ENCODE data around the gene SCAF4. TPM values are rescaled to one million over a fixed set of nuclear protein-coding genes. Genes with fewer than 3 reads are reported as not detected.

The SCAF4 gene
- total RNA-seq, 2 experiments from 2014 or later, result 25.9 to 87.3 TPM

- Histone ChIP-seq H3K4me1 (ENCODE audit: insufficient read depth, low read length, poor library complexity, severe bottlenecking) (peaks cover 35% of the 10 kb centered on the region), H3K4me3 (ENCODE audit: low read depth, low read length, poor library complexity, severe bottlenecking) (no peak overlapping the region), H4K20me1 (ENCODE audit: insufficient read depth, low read length) (peaks cover 62% of the 10 kb centered on the region), H3K27ac (ENCODE audit: low read depth, low read length, poor library complexity, severe bottlenecking) (no peak overlapping the region), H2AFZ (ENCODE audit: low read length) (no peak overlapping the region), H3K79me2 (ENCODE audit: insufficient read depth, low read depth, low read length) (peaks cover 100% of the 10 kb centered on the region), H3K9me2 (ENCODE audit: insufficient read depth, low read length) (no peaks in the 10 kb centered on the region), H3K4me2 (ENCODE audit: low read length) (no peak overlapping the region), H3K36me3 (ENCODE audit: insufficient read depth, low read length) (peaks cover 34% of the 10 kb centered on the region), H3K9me3 (ENCODE audit: low read length) (no peaks in the 10 kb centered on the region)
- intact Hi-C loops (cut with micrococcal nuclease; ENCODE audit: unreplicated experiment), result no loop called here
- no TSS peak for BruUV-seq (replicated peaks)
- TF ChIP-seq CTCF (conservative IDR thresholded peaks at IDR 0.05; ENCODE audit: low read length), result no peak
- TF ChIP-seq EZH2phosphoT487 (IDR thresholded peaks at IDR 0.05; ENCODE audit: borderline replicate concordance, low read depth, low read length), result no peak
- ChIA-PET POLR2A (interaction anchor here (0.5 kb wide), 1 partner anchor 61 kb away, joined by 3 read pairs; no protein-coding TSS in a partner anchor), CTCF (ENCODE audit: unreplicated experiment) (no interaction called here)
- no peak for DNase-seq (ENCODE audit: low spot score)
These were observed 17.1 kb downstream of the SCAF4 start for GRCh38 chr21:31714741-31715365.

GRCh38 chr21:31713973-31714740 is 17.8 kb downstream of the SCAF4 start:
- H3K9me2 ChIP-seq (ENCODE audit: insufficient read depth, low read length), result no peaks in the 10 kb centered on the region
- peaks cover 29% of the 10 kb centered on the region for H3K36me3 ChIP-seq (ENCODE audit: insufficient read depth, low read length)
- no peak for TF ChIP-seq CTCF (conservative IDR thresholded peaks at IDR 0.05; ENCODE audit: low read length)
- no peak for TF ChIP-seq EZH2phosphoT487 (IDR thresholded peaks at IDR 0.05; ENCODE audit: borderline replicate concordance, low read depth, low read length)
- no TSS peak for BruUV-seq (replicated peaks)
- H4K20me1 ChIP-seq (ENCODE audit: insufficient read depth, low read length), result peaks cover 61% of the 10 kb centered on the region
- H3K4me1 ChIP-seq (ENCODE audit: insufficient read depth, low read length, poor library complexity, severe bottlenecking), result peaks cover 38% of the 10 kb centered on the region
- H3K4me2 ChIP-seq (ENCODE audit: low read length), result no peak overlapping the region
- ChIA-PET CTCF (ENCODE audit: unreplicated experiment) (no interaction called here), POLR2A (no interaction called here)
- peaks cover 100% of the 10 kb centered on the region for H3K79me2 ChIP-seq (ENCODE audit: insufficient read depth, low read depth, low read length)
- DNase-seq (ENCODE audit: low spot score), result no peak
- H3K4me3 ChIP-seq (ENCODE audit: low read depth, low read length, poor library complexity, severe bottlenecking), result no peak overlapping the region
- no peak overlapping the region for H2AFZ ChIP-seq (ENCODE audit: low read length)
- H3K27ac ChIP-seq (ENCODE audit: low read depth, low read length, poor library complexity, severe bottlenecking), result no peak overlapping the region
- intact Hi-C loops (cut with micrococcal nuclease; ENCODE audit: unreplicated experiment), result no loop called here
- no peaks in the 10 kb centered on the region for H3K9me3 ChIP-seq (ENCODE audit: low read length)

GRCh38 chr21:31713115-31713514 is 18.8 kb downstream of the SCAF4 start:
- Histone ChIP-seq H3K36me3 (ENCODE audit: insufficient read depth, low read length) (peaks cover 32% of the 10 kb centered on the region), H3K4me1 (ENCODE audit: insufficient read depth, low read length, poor library complexity, severe bottlenecking) (peaks cover 43% of the 10 kb centered on the region), H3K27ac (ENCODE audit: low read depth, low read length, poor library complexity, severe bottlenecking) (no peak overlapping the region), H2AFZ (ENCODE audit: low read length) (no peak overlapping the region), H4K20me1 (ENCODE audit: insufficient read depth, low read length) (peaks cover 61% of the 10 kb centered on the region), H3K79me2 (ENCODE audit: insufficient read depth, low read depth, low read length) (peaks cover 100% of the 10 kb centered on the region), H3K4me3 (ENCODE audit: low read depth, low read length, poor library complexity, severe bottlenecking) (no peak overlapping the region), H3K9me2 (ENCODE audit: insufficient read depth, low read length) (no peaks in the 10 kb centered on the region), H3K9me3 (ENCODE audit: low read length) (no peaks in the 10 kb centered on the region), H3K4me2 (ENCODE audit: low read length) (no peak overlapping the region)
- intact Hi-C loops (cut with micrococcal nuclease; ENCODE audit: unreplicated experiment), result no loop called here
- ChIA-PET CTCF (ENCODE audit: unreplicated experiment) (no interaction called here), POLR2A (no interaction called here)
- DNase-seq (ENCODE audit: low spot score), result no peak
- no TSS peak for BruUV-seq (replicated peaks)
- TF ChIP-seq CTCF (conservative IDR thresholded peaks at IDR 0.05; ENCODE audit: low read length) (no peak), EZH2phosphoT487 (IDR thresholded peaks at IDR 0.05; ENCODE audit: borderline replicate concordance, low read depth, low read length) (no peak)
